ENCODE measurements around the gene ACBD7. TPM values are rescaled to one million over a fixed set of nuclear protein-coding genes. Genes with fewer than 3 reads are reported as not detected.

Gene ACBD7
- total RNA-seq, 1 donor from 2014 or later = 1.3 TPM

- Mint-ChIP-seq H3K27me3 (no peaks in the 10 kb centered on the region), H3K4me1 (peaks cover 12% of the 10 kb centered on the region), H3K27ac (no peak overlapping the region), H3K4me3 (no peak overlapping the region), H3K36me3 (ENCODE audit: low read depth) (no peaks in the 10 kb centered on the region), H3K9me3 (no peaks in the 10 kb centered on the region)
- intact Hi-C loops (cut with micrococcal nuclease) = no loop called here
- DNase-seq = no peak
These were observed 60.8 kb downstream of the ACBD7 start for GRCh38 chr10:15027741-15028140.

Other genes with a start within 250 kb of the ACBD7 start
- gene SUV39H2, start 209.9 kb downstream of the ACBD7 start, total RNA-seq = 46.7 and 47.5 TPM in 2 replicates
- gene DCLRE1C, start 134.7 kb downstream of the ACBD7 start, total RNA-seq = 17.5 and 21.0 TPM in 2 replicates
- not detected in 2 replicates for gene MEIG1, start 129.4 kb downstream of the ACBD7 start, total RNA-seq
- 0.26 and 0.62 TPM in 2 replicates for gene OLAH, start 44.8 kb downstream of the ACBD7 start, total RNA-seq
- 22.6 and 23.3 TPM in 2 replicates for gene RPP38, start 8.6 kb upstream of the ACBD7 start, total RNA-seq
- 13.7 and 14.1 TPM in 2 replicates for gene NMT2, start 79.9 kb upstream of the ACBD7 start, total RNA-seq

Data from activated CD4-positive, alpha-beta T cell treated with anti-CD3 and anti-CD28 coated beads, Interleukin-2, amount 10 ng/mL, durations not matched to agents 24 days and 14 days (primary cell).